Type B pancreatic cell (in vitro differentiated cells): Measurements from ENCODE around the gene CAPN10. TPM values are rescaled to one million over a fixed set of nuclear protein-coding genes. Genes with fewer than 3 reads are reported as not detected.

ENCODE experiments used
- DNase-seq: peaks from one replicate; pipeline ENCODE4 v3.0.0; 2021; ENCODE audit warnings: mixed read lengths; ENCODE audit not compliant: unreplicated experiment; ENCODE audit errors: extremely low spot score
- H3K27ac Mint-ChIP-seq: 2 replicates; pipeline ENCODE4 v1.8.0; 2021; ENCODE audit warnings: mild to moderate bottlenecking, mixed read lengths
- H3K27me3 Mint-ChIP-seq: 2 replicates; pipeline ENCODE4 v1.8.0; 2021; ENCODE audit warnings: mixed read lengths
- H3K36me3 Mint-ChIP-seq: 2 replicates; pipeline ENCODE4 v1.8.0; 2021; ENCODE audit warnings: mixed read lengths
- H3K4me1 Mint-ChIP-seq: one replicate; pipeline ENCODE4 v1.8.0; 2021; ENCODE audit warnings: mixed read lengths; ENCODE audit not compliant: unreplicated experiment
- H3K4me3 Mint-ChIP-seq: 2 replicates; pipeline ENCODE4 v1.8.0; 2021; ENCODE audit warnings: mild to moderate bottlenecking, mixed read lengths
- H3K9me3 Mint-ChIP-seq: 2 replicates; pipeline ENCODE4 v1.8.0; 2021; ENCODE audit warnings: mixed read lengths
- CTCF ChIP-seq: fragments of 200-600 bp; sonication (generic); conservative IDR thresholded peaks from 2 replicates; pipeline ENCODE4 v1.5.0; 2021; ENCODE audit warnings: antibody characterized with exemption, mild to moderate bottlenecking
- total RNA-seq: library from RNA; stranded (reverse); gene quantifications from 2 replicates; pipeline ENCODE4 v1.2.1, GENCODE V29; 2021; ENCODE audit warnings: low replicate concordance

CAPN10 gene
- total RNA-seq, 1 donor from 2014 or later: 55.2 TPM

- Mint-ChIP-seq H3K9me3 (peaks cover 8% of the 10 kb centered on the region), H3K27me3 (no peaks in the 10 kb centered on the region), H3K36me3 (no peaks in the 10 kb centered on the region), H3K4me1 (no peaks in the 10 kb centered on the region), H3K4me3 (no peak overlapping the region), H3K27ac (no peak overlapping the region)
- no peak for TF ChIP-seq CTCF
- DNase-seq: peak; percentile 60
Measured at GRCh38 chr2:240630771-240631547, 44.4 kb downstream of the CAPN10 start.

- Mint-ChIP-seq H3K36me3 (no peaks in the 10 kb centered on the region), H3K9me3 (peaks cover 8% of the 10 kb centered on the region), H3K27me3 (no peaks in the 10 kb centered on the region), H3K27ac (no peak overlapping the region), H3K4me3 (no peak overlapping the region), H3K4me1 (no peaks in the 10 kb centered on the region)
- no peak for TF ChIP-seq CTCF
- peak; percentile 64 for DNase-seq
Measured at GRCh38 chr2:240631548-240632305, 45.2 kb downstream of the CAPN10 start.

- Mint-ChIP-seq H3K9me3 (peaks cover 8% of the 10 kb centered on the region), H3K27me3 (peaks cover under 1% of the 10 kb centered on the region), H3K4me3 (no peak overlapping the region), H3K36me3 (no peaks in the 10 kb centered on the region), H3K4me1 (no peaks in the 10 kb centered on the region), H3K27ac (no peak overlapping the region)
- peak; percentile 39 for DNase-seq
- no peak for TF ChIP-seq CTCF
Measured at GRCh38 chr2:240632306-240632721, 45.8 kb downstream of the CAPN10 start.

GRCh38 chr2:240635121-240635997 lies 48.8 kb downstream of the CAPN10 start:
- no peak for TF ChIP-seq CTCF
- no peak for DNase-seq
- peaks cover 8% of the 10 kb centered on the region for H3K9me3 Mint-ChIP-seq
- H3K4me1 Mint-ChIP-seq: no peaks in the 10 kb centered on the region
- H3K4me3 Mint-ChIP-seq: no peak overlapping the region
- H3K27ac Mint-ChIP-seq: no peak overlapping the region
- no peaks in the 10 kb centered on the region for H3K36me3 Mint-ChIP-seq
- H3K27me3 Mint-ChIP-seq: peaks cover 26% of the 10 kb centered on the region

- Mint-ChIP-seq H3K36me3 (no peaks in the 10 kb centered on the region), H3K4me3 (no peak overlapping the region), H3K9me3 (peaks cover 8% of the 10 kb centered on the region), H3K27ac (no peak overlapping the region), H3K27me3 (peaks cover 28% of the 10 kb centered on the region), H3K4me1 (no peaks in the 10 kb centered on the region)
- TF ChIP-seq CTCF: no peak
- DNase-seq: no peak
Measured at GRCh38 chr2:240635998-240636547, 49.5 kb downstream of the CAPN10 start.
